ENCODE results near the gene FN1.
"Not testable (repeated sequence)": the region's sequence is repeated elsewhere in the genome, so short reads cannot be mapped to it uniquely, and the experiment has no call there.

The FN1 gene

DNA sequence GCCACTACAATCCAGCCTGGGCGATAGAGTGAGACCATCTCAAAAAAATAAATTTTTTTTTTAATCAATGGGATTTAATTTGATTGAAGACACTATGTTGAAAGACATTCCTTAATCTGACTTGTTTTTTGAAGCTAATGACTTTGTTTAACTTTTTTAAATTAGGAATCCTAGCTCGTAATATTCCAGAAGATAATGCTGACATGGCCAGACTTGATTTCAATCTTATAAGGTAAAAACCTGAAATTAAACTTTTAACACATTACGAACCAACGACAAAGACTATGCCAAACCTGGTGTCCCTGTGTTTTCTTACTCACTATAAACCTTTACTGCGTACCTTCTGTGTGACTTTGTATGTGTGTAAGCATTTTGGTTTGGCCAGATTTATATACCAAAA lies 116.4 kb downstream of the FN1 start:
- no peaks in the 10 kb centered on the region for H3K4me1 ChIP-seq (ENCODE audit: control insufficient read depth in 2 of 2, insufficient read depth in 2 of 2, low read length in 2 of 2)
- peaks cover 14 to 24% of the 10 kb centered on the region in 2 donors for H3K36me3 ChIP-seq (ENCODE audit: control insufficient read depth in 2 of 2, insufficient read depth in 2 of 2, low read length in 2 of 2)
- no peaks in the 10 kb centered on the region for H3K9me3 ChIP-seq (ENCODE audit: control insufficient read depth in 2 of 2, low read length in 2 of 2)
- no peak overlapping the region for H3K27ac ChIP-seq (ENCODE audit: low read depth in 2 of 2, low read length in 2 of 2)
- H3K9ac ChIP-seq (ENCODE audit: low read depth in 1 of 2, low read length in 2 of 2), result no peak overlapping the region
- H3K4me3 ChIP-seq (ENCODE audit: low read length in 2 of 2), result no peak overlapping the region
- no peaks in the 10 kb centered on the region for H3K27me3 ChIP-seq (ENCODE audit: control insufficient read depth in 2 of 2, insufficient read depth in 2 of 2, low read length in 2 of 2)

- Histone ChIP-seq H3K9ac (ENCODE audit: low read depth in 1 of 2, low read length in 2 of 2) (no peak overlapping the region), H3K4me1 (ENCODE audit: control insufficient read depth in 2 of 2, insufficient read depth in 2 of 2, low read length in 2 of 2) (peaks cover 4% of the 10 kb centered on the region in 2 donors), H3K27ac (ENCODE audit: low read depth in 2 of 2, low read length in 2 of 2) (no peak overlapping the region), H3K27me3 (ENCODE audit: control insufficient read depth in 2 of 2, insufficient read depth in 2 of 2, low read length in 2 of 2) (no peaks in the 10 kb centered on the region), H3K36me3 (ENCODE audit: control insufficient read depth in 2 of 2, insufficient read depth in 2 of 2, low read length in 2 of 2) (peaks cover 14 to 20% of the 10 kb centered on the region in 2 donors), H3K4me3 (ENCODE audit: low read length in 2 of 2) (no peak overlapping the region), H3K9me3 (ENCODE audit: control insufficient read depth in 2 of 2, low read length in 2 of 2) (no peaks in the 10 kb centered on the region)
These were observed 119.5 kb downstream of the FN1 start for GRCh38 chr2:215316336-215316735.

DNA sequence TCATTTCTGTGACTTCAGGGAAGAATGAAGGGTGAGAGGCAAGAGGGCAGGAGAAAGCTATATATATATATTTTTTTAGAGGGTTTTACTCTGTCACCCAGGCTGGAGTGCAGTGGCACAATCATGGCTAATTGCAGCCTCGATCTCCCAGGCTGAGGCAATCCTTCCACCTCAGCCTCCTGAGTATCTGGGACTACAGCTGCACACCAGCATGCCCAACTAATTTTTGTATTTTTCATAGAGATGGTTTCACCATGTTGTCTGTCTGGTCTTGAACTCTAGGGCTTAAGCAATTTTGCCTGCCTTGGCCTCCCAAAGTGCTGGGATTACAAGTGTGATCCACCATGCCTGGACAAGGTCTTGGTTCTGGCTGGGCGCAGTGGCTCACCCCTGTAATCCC lies 120.6 kb downstream of the FN1 start:
- Histone ChIP-seq H3K9ac (ENCODE audit: low read depth in 1 of 2, low read length in 2 of 2) (no peak overlapping the region), H3K9me3 (ENCODE audit: control insufficient read depth in 2 of 2, low read length in 2 of 2) (no peaks in the 10 kb centered on the region), H3K4me3 (ENCODE audit: low read length in 2 of 2) (no peak overlapping the region), H3K4me1 (ENCODE audit: control insufficient read depth in 2 of 2, insufficient read depth in 2 of 2, low read length in 2 of 2) (peaks cover 4 to 6% of the 10 kb centered on the region in 2 donors), H3K36me3 (ENCODE audit: control insufficient read depth in 2 of 2, insufficient read depth in 2 of 2, low read length in 2 of 2) (peaks cover 10 to 17% of the 10 kb centered on the region in 2 donors), H3K27me3 (ENCODE audit: control insufficient read depth in 2 of 2, insufficient read depth in 2 of 2, low read length in 2 of 2) (no peaks in the 10 kb centered on the region), H3K27ac (ENCODE audit: low read depth in 2 of 2, low read length in 2 of 2) (no peak overlapping the region)

DNA sequence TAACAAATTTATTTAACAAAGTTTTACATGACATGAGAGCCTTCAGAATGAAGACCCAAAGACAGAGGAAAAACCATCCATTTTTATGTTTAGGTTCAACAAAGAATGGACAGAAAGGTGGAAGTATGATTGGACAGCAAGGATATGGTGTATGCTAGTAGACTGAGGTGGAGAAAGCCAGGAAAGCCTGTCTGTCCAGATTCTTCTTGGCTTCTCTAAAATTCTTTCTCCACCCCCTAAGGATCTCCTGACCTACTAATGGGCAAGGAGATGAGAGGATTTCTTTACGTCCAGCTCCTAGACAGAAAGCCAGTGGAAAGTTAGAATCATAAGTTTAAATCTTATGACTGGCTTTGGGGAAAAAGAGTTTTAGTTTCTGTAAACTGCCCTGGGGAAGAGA lies 121.0 kb downstream of the FN1 start:
- no peaks in the 10 kb centered on the region for H3K27me3 ChIP-seq (ENCODE audit: control insufficient read depth in 2 of 2, insufficient read depth in 2 of 2, low read length in 2 of 2)
- peaks cover 4 to 6% of the 10 kb centered on the region in 2 donors for H3K4me1 ChIP-seq (ENCODE audit: control insufficient read depth in 2 of 2, insufficient read depth in 2 of 2, low read length in 2 of 2)
- H3K27ac ChIP-seq (ENCODE audit: low read depth in 2 of 2, low read length in 2 of 2), result no peak overlapping the region
- no peak overlapping the region for H3K9ac ChIP-seq (ENCODE audit: low read depth in 1 of 2, low read length in 2 of 2)
- H3K36me3 ChIP-seq (ENCODE audit: control insufficient read depth in 2 of 2, insufficient read depth in 2 of 2, low read length in 2 of 2), result peaks cover 9 to 16% of the 10 kb centered on the region in 2 donors
- no peaks in the 10 kb centered on the region for H3K9me3 ChIP-seq (ENCODE audit: control insufficient read depth in 2 of 2, low read length in 2 of 2)
- H3K4me3 ChIP-seq (ENCODE audit: low read length in 2 of 2), result no peak overlapping the region

DNA sequence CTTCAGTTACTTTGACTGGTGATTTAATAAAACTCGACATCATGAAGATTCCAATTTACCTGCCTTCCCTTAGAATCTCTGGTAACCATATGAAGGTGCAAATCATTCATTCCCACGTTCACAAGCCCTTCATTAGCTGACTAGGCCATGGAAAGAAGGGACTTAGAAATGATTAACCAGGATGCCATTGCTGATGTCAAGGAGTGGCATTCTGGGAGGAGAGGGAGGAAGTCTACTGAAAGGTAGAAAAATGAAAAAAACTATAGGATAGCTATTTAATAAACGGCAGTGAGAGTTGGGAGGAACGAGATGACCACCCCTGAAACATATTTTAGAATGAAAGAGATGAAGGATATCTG lies 122.6 kb downstream of the FN1 start:
- H3K36me3 ChIP-seq (ENCODE audit: control insufficient read depth in 2 of 2, insufficient read depth in 2 of 2, low read length in 2 of 2), result peaks cover 4 to 7% of the 10 kb centered on the region in 2 donors
- H3K4me3 ChIP-seq (ENCODE audit: low read length in 2 of 2), result peak overlapping the region in 1 of 2 donors; percentile 96
- no peak overlapping the region for H3K27ac ChIP-seq (ENCODE audit: low read depth in 2 of 2, low read length in 2 of 2)
- peaks cover 4 to 6% of the 10 kb centered on the region in 2 donors for H3K4me1 ChIP-seq (ENCODE audit: control insufficient read depth in 2 of 2, insufficient read depth in 2 of 2, low read length in 2 of 2)
- no peak overlapping the region for H3K9ac ChIP-seq (ENCODE audit: low read depth in 1 of 2, low read length in 2 of 2)
- H3K9me3 ChIP-seq (ENCODE audit: control insufficient read depth in 2 of 2, low read length in 2 of 2), result no peaks in the 10 kb centered on the region
- no peaks in the 10 kb centered on the region for H3K27me3 ChIP-seq (ENCODE audit: control insufficient read depth in 2 of 2, insufficient read depth in 2 of 2, low read length in 2 of 2)

DNA sequence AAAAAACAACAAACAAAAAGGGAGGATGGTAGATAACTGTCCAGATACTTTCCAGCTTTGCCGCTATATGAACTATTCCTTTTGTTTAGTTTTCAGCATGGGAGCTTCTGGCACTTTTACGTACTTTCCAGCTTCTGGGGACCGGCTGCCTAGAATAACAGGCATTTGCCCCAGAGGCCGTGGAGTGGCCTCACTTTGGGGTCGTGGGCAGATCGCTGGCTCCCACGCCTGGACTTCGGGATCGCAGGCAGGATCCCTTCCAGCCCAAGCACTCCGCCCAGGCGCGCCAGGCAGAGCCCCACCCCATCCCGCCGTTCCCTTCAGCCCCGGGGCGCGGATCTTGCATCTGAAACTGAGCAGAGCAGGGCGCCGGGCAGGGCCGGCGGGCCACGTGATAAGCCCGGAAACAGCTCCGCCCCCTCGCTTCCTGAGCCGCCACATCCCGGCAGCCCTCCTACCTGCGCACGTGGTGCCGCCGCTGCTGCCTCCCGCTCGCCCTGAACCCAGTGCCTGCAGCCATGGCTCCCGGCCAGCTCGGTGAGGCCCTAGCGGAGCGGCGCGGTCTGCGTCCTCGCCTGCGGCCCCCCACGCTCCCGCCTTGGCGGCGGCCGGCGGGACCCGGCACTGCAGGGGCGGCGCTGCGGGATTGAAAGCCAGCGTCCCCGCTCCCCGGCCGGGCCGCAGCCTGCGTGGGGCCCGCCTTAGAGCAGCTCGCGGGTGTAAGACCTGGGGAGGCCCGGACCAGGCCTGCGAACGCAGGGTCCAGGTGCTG lies 124.1 kb downstream of the FN1 start, which contains the start of gene ATIC:
ATIC (plus strand) TSS at position 435 of the 772 bp plus-strand sequence; CDS start at position 519, 84 bp downstream.
- Histone ChIP-seq H3K4me1 (ENCODE audit: control insufficient read depth in 2 of 2, insufficient read depth in 2 of 2, low read length in 2 of 2) (peaks cover 4 to 6% of the 10 kb centered on the region in 2 donors), H3K36me3 (ENCODE audit: control insufficient read depth in 2 of 2, insufficient read depth in 2 of 2, low read length in 2 of 2) (no peaks in the 10 kb centered on the region), H3K4me3 (ENCODE audit: low read length in 2 of 2) (peak within 1 kb of the TSS; percentile 88 to 96), H3K9ac (ENCODE audit: low read depth in 1 of 2, low read length in 2 of 2) (peak within 1 kb of the TSS; percentile 81 to 87), H3K27ac (ENCODE audit: low read depth in 2 of 2, low read length in 2 of 2) (peak within 1 kb of the TSS; percentile 73 to 78), H3K27me3 (ENCODE audit: control insufficient read depth in 2 of 2, insufficient read depth in 2 of 2, low read length in 2 of 2) (no peaks in the 10 kb centered on the region), H3K9me3 (ENCODE audit: control insufficient read depth in 2 of 2, low read length in 2 of 2) (no peaks in the 10 kb centered on the region)

GRCh38 chr2:215311259-215311624 lies 124.6 kb downstream of the FN1 start:
- H3K27ac ChIP-seq (ENCODE audit: low read depth in 2 of 2, low read length in 2 of 2), result peak overlapping the region in 1 of 2 donors; percentile 73
- peak overlapping the region in 1 of 2 donors; percentile 87 for H3K9ac ChIP-seq (ENCODE audit: low read depth in 1 of 2, low read length in 2 of 2)
- not testable (repeated sequence) for H3K36me3 ChIP-seq (ENCODE audit: control insufficient read depth in 2 of 2, insufficient read depth in 2 of 2, low read length in 2 of 2); H3K27me3 ChIP-seq (ENCODE audit: control insufficient read depth in 2 of 2, insufficient read depth in 2 of 2, low read length in 2 of 2); H3K9me3 ChIP-seq (ENCODE audit: control insufficient read depth in 2 of 2, low read length in 2 of 2); H3K4me1 ChIP-seq (ENCODE audit: control insufficient read depth in 2 of 2, insufficient read depth in 2 of 2, low read length in 2 of 2)
- peak overlapping the region; percentile 88 to 96 for H3K4me3 ChIP-seq (ENCODE audit: low read length in 2 of 2)
